ENCODE data around the gene ALDH16A1. TPM values are rescaled to one million over a fixed set of nuclear protein-coding genes. Genes with fewer than 3 reads are reported as not detected.
A peak's percentile ranks its signal among the peaks of the same experiment; 100 is the strongest.

The ALDH16A1 gene
- total and polyA plus RNA-seq, 2 donors (not counting 1 experiment from before 2014, with no cell fraction given), result 65.8 to 105 TPM

- intact Hi-C loops (cut with micrococcal nuclease), result no loop called here
- ChIA-PET CTCF (interaction anchor here (0.5 to 1.2 kb wide), 2 partner anchors 10 kb away, joined by 3 read pairs; partner anchors contain the start of gene GFY), POLR2A (interaction anchor here (0.5 to 0.6 kb wide), 2 partner anchors 169 to 359 kb away, joined by 4 to 8 read pairs; no protein-coding TSS in a partner anchor)
- no peak overlapping the region for H2AFZ ChIP-seq (ENCODE audit: insufficient read depth, low read depth, low read length, poor library complexity, severe bottlenecking)
- H4K20me1 ChIP-seq (ENCODE audit: control insufficient read depth, insufficient read depth, low read length, poor library complexity, severe bottlenecking), result no peaks in the 10 kb centered on the region
- no peak overlapping the region for H3K27ac ChIP-seq (ENCODE audit: low read length in 2 of 2)
- peaks cover 37 to 40% of the 10 kb centered on the region in 2 donors for H3K4me1 ChIP-seq (ENCODE audit: control insufficient read depth in 2 of 2, insufficient read depth in 2 of 2, low read length in 2 of 2)
- peaks cover 2 to 98% (median 67%) of the 10 kb centered on the region in 4 experiments for H3K27me3 ChIP-seq (replicated peaks in 1 of 4; ENCODE audit: control extremely low read depth in 1 of 4, control insufficient read depth in 3 of 4, insufficient read depth in 4 of 4, low read length in 3 of 4)
- H3K27me3 Mint-ChIP-seq, result peaks cover 78% of the 10 kb centered on the region
- H3K79me2 ChIP-seq (ENCODE audit: control insufficient read depth, insufficient read depth, low read length), result no peaks in the 10 kb centered on the region
- no peak overlapping the region for H3K4me3 Mint-ChIP-seq
- peaks cover 0 to 58% (median 4%) of the 10 kb centered on the region in 3 donors for H3K9me3 ChIP-seq (ENCODE audit: control extremely low read depth in 1 of 3, control insufficient read depth in 2 of 3, insufficient read depth in 1 of 3, low read length in 2 of 3)
- ATAC-seq (ENCODE audit: low read depth) (no peak), DNase-seq (peak; percentile 21)
- H3K9ac ChIP-seq (ENCODE audit: low read length), result no peak overlapping the region
- peak overlapping the region; percentile 7 for H3K27ac Mint-ChIP-seq
- no peak overlapping the region for H3K4me3 ChIP-seq (ENCODE audit: control extremely low read depth in 1 of 5, extremely low read depth in 1 of 5, insufficient read depth in 1 of 5, low read depth in 2 of 5, low read length in 4 of 5)
- H3K4me1 Mint-ChIP-seq, result peaks cover 40% of the 10 kb centered on the region
- H3K36me3 ChIP-seq (replicated peaks in 1 of 2; ENCODE audit: control extremely low read depth in 1 of 2, control insufficient read depth in 1 of 2, extremely low read depth in 1 of 2, insufficient read depth in 2 of 2, low read length in 1 of 2), result no peaks in the 10 kb centered on the region
- TF ChIP-seq CTCF (IDR thresholded peaks at IDR 0.05) (no peak), EZH2 (IDR thresholded peaks at IDR 0.05; ENCODE audit: borderline replicate concordance, insufficient read depth, low read depth, low read length, poor library complexity, severe bottlenecking) (no peak)
- WGBS (ENCODE audit: insufficient coverage), result 86% methylated on average over 18 of the region's 18 CpGs
- no peaks in the 10 kb centered on the region for H3K9me3 Mint-ChIP-seq (ENCODE audit: insufficient read depth)
- no peak overlapping the region for H3K4me2 ChIP-seq (replicated peaks; ENCODE audit: low read depth, low read length, poor library complexity, severe bottlenecking)
Observed at GRCh38 chr19:49434907-49435583, 18.0 kb upstream of the ALDH16A1 start.

GRCh38 chr19:49435670-49436069 lies 17.4 kb upstream of the ALDH16A1 start:
- H3K9me3 Mint-ChIP-seq (ENCODE audit: insufficient read depth), result no peaks in the 10 kb centered on the region
- no peak for TF ChIP-seq EZH2 (IDR thresholded peaks at IDR 0.05; ENCODE audit: borderline replicate concordance, insufficient read depth, low read depth, low read length, poor library complexity, severe bottlenecking)
- no peak for TF ChIP-seq CTCF (IDR thresholded peaks at IDR 0.05)
- Histone ChIP-seq H3K9me3 (ENCODE audit: control extremely low read depth in 1 of 3, control insufficient read depth in 2 of 3, insufficient read depth in 1 of 3, low read length in 2 of 3) (peaks cover 0 to 55% (median 4%) of the 10 kb centered on the region in 3 donors), H3K4me2 (replicated peaks; ENCODE audit: low read depth, low read length, poor library complexity, severe bottlenecking) (no peak overlapping the region), H3K36me3 (replicated peaks in 1 of 2; ENCODE audit: control extremely low read depth in 1 of 2, control insufficient read depth in 1 of 2, extremely low read depth in 1 of 2, insufficient read depth in 2 of 2, low read length in 1 of 2) (no peaks in the 10 kb centered on the region), H3K27ac (ENCODE audit: low read length in 2 of 2) (no peak overlapping the region), H3K9ac (ENCODE audit: low read length) (no peak overlapping the region), H3K4me3 (ENCODE audit: control extremely low read depth in 1 of 5, extremely low read depth in 1 of 5, insufficient read depth in 1 of 5, low read depth in 2 of 5, low read length in 4 of 5) (no peak overlapping the region), H3K79me2 (ENCODE audit: control insufficient read depth, insufficient read depth, low read length) (no peaks in the 10 kb centered on the region), H2AFZ (ENCODE audit: insufficient read depth, low read depth, low read length, poor library complexity, severe bottlenecking) (no peak overlapping the region), H4K20me1 (ENCODE audit: control insufficient read depth, insufficient read depth, low read length, poor library complexity, severe bottlenecking) (no peaks in the 10 kb centered on the region), H3K27me3 (replicated peaks in 1 of 4; ENCODE audit: control extremely low read depth in 1 of 4, control insufficient read depth in 3 of 4, insufficient read depth in 4 of 4, low read length in 3 of 4) (peaks cover 2 to 98% (median 71%) of the 10 kb centered on the region in 4 experiments), H3K4me1 (ENCODE audit: control insufficient read depth in 2 of 2, insufficient read depth in 2 of 2, low read length in 2 of 2) (peaks cover 39 to 40% of the 10 kb centered on the region in 2 donors)
- no peak overlapping the region for H3K4me3 Mint-ChIP-seq
- H3K27ac Mint-ChIP-seq, result no peak overlapping the region
- peaks cover 79% of the 10 kb centered on the region for H3K27me3 Mint-ChIP-seq
- DNase-seq, result no peak
- intact Hi-C loops (cut with micrococcal nuclease), result no loop called here
- POLR2A ChIA-PET, result interaction anchor here (0.5 to 1.0 kb wide), 3 partner anchors 109 to 360 kb away, joined by 3 to 8 read pairs (median 4); no protein-coding TSS in a partner anchor
- peaks cover 42% of the 10 kb centered on the region for H3K4me1 Mint-ChIP-seq
- no peak for ATAC-seq (ENCODE audit: low read depth)
- CTCF ChIA-PET, result interaction anchor here (0.5 to 1.5 kb wide), 4 partner anchors 9 to 44 kb away, joined by 3 to 5 read pairs (median 3); partner anchors contain the start of genes GFY and PIH1D1
- 97% methylated on average over 8 of the region's 10 CpGs for WGBS (ENCODE audit: insufficient coverage)

Measured in B cell (primary cell).